ENCODE data around the gene MYF6.
"Not testable (repeated sequence)": the region's sequence is repeated elsewhere in the genome, so short reads cannot be mapped to it uniquely, and the experiment has no call there.

Gene MYF6

GRCh38 chr12:80707126-80707829 lies at the start of gene MYF6:
Gene MYF6 (plus strand): TSS chr12:80707634. CDS start chr12:80707720, 86 bp downstream.
- no peak for DNase-seq

- DNase-seq, result no peak
Measured at GRCh38 chr12:80659512-80660063, 47.8 kb upstream of the MYF6 start.

DNA sequence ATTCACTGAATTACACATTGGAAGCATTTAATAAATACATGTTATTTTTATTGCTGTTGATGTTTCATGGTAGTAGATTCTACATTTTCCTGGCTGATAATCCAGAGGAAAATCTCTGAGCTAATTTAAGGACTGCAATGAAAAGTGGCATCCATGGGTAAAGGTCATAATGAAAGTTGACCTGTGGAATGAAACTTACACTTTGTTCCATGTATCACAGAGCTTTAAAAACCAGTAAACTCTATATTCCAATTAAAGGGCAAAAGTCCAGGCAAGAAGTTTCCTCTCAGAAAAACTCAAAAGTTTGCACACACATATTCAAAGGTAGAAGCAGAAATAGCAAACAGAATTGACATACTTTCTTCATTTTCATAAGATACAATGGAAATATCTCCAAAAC lies 44.8 kb upstream of the MYF6 start:
- DNase-seq, result no peak

DNA sequence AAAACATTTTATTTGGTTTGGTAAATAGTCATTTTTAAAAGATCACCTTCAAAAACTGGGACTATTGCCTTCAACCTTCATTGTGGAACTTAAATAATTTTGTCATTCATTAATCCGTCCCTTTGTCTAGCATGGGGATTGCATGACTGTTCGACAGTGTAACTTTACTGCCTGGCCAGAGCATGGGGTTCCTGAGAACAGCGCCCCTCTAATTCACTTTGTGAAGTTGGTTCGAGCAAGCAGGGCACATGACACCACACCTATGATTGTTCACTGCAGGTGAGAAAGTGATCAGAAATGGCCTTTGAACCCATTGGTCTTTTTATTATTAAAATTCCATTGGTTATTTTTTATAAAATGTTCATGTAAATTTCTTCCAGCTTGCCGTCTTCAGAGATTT lies 37.2 kb upstream of the MYF6 start:
- DNase-seq, result no peak

DNA sequence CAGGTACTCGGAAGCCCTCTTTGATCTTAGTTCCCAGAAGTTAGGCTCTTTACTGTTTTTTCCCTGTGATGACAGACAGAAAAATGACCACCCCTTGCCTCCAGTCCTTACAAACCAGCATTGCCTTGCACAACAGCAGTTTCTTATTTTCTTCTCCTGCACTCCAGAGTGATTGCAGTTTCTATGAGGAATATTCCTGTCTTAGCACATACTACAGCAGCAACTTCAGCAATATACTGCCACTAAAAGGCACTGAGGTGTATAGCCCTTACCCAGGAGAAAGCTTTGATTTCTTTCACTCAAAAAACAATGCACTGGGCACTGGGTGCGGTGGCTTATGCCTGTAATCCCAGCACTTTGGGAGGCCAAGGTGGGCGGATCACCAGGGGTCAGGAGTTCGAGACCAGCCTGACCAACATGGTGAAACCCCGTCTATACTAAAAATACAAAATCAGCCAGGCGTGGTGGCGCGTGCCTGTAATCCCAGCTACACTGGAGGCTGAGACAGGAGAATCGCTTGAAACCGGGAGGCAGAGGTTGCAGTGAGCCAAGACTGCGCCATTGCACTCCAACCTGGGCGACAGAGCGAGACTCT lies 31.3 kb upstream of the MYF6 start:
- DNase-seq, result not testable (repeated sequence)

GRCh38 chr12:80676856-80677255 lies 30.6 kb upstream of the MYF6 start:
- DNase-seq, result no peak

DNA sequence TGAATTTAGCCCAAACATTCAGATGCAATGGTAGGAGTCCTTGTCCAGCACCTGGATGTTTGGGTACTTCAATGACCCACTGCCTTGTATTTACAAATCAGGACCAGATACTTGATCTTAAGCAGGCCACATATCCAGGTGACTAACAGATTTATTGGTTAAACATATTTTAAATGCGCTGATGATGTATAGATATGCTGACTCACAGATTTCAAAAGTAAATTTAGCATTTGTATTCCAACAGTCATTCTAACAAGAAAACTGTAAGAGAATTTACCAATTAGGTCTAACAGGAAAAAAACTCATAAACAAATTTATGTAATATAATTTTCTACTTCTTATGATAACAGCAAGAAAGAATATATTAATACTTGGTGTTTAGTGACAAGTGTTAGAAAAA lies 29.4 kb upstream of the MYF6 start:
- no peak for DNase-seq

- no peak for DNase-seq
Measured at GRCh38 chr12:80679346-80680131, 27.9 kb upstream of the MYF6 start.

DNA sequence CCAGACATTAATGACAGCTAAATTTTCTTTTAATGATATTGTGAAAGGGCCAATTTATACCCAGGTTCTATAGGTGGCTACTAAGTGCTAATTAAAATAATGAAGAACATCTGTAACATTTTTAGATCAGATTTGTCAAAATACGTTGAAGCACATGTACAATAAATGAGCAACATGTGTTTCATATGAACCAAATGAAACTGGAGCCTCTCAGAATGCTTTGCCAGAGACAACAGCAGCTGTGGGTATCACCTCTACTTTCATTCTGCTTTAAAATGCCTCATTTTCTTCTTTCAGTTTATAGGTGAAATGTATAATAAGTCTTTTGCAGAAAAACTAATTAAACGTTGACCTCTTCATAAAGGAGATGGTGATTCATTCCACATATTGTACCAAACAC lies 26.1 kb upstream of the MYF6 start:
- no peak for DNase-seq

- DNase-seq, result no peak
Measured at GRCh38 chr12:80681786-80682185, 25.6 kb upstream of the MYF6 start.

GRCh38 chr12:80684077-80684495 lies 23.3 kb upstream of the MYF6 start:
- DNase-seq, result no peak

DNA sequence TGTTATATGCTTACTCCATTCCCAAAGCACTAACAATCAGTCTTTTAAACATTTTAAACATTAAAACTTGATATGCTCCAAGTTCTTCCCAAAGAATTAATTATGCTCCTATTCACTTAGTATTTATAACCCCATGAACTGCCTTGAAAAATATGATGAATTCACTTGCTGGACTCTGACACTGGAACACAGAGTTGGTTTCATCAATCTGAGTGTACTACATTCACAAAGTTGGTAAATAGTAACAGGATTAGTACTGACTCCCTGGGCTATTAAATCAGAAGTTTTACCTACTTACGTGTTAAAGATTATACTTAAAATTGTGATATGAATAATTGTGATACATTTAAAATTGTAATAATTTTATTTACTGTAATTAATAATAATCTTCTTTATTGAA lies 17.3 kb upstream of the MYF6 start:
- no peak for DNase-seq

- DNase-seq, result no peak
Measured at GRCh38 chr12:80690513-80690912, 16.9 kb upstream of the MYF6 start.

GRCh38 chr12:80692114-80692513 lies 15.3 kb upstream of the MYF6 start:
- DNase-seq, result no peak

DNA sequence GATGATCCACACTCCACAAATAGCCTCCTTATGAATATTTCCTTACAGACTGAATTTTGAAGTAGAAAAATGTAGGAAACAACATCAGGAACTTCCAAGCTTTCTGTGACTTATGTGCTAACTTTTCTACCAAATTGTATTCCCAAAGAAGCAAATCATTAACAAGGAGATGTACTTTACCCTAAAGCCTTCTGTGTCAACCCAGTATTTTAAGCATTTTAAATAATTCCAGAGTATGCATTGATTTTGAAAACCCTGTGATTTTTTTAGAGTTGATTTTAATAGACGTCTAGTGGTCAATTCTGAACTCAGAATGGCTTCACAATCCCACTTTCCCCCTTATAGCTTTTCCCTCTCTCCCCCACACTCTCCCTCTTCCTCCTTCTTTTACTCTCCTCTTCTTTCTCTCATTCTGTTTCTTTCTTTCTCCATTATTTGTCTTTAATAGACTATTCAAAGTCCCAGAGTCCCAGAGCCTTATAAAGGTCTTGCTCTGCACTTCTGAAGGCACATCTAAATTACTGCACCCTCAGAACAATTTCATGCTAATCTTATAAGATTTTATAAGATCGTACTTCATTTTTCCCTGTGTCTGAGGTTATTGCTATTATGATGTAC lies 10.1 kb upstream of the MYF6 start:
- DNase-seq, result no peak

- DNase-seq, result no peak
Measured at GRCh38 chr12:80698256-80698655, 9.2 kb upstream of the MYF6 start.

DNA sequence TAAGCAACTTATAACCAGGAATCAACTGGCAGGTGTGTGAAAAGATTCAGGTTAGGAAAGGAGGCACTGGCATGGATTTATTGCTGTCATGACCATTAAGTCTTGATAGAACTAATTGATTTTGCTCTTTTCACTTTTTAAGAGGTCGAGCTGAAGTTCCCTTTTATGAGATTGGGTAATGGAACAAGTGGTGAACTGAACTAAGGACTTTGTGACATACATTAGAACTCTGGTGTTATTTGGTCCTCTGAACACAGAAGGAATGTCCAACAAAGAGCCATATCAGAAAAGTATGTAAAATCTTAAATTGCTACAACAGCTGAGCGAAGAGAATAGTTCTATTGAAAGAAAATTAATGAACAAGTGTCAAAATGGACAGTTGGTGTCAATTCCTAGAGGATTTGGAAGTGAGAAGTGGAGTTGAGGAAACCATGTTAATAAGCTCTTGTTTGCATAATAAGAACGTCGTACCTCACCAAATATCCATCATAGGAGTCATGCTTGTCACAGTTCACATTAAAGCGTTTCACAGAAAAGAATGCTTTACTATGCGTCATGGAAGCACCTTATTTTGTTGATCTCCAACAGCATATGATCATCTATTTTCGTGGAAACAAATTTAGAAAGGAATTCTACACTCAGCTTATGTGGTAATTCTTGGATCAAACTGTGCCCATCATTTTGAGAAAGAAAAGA lies 8.4 kb upstream of the MYF6 start:
- DNase-seq, result no peak

DNA sequence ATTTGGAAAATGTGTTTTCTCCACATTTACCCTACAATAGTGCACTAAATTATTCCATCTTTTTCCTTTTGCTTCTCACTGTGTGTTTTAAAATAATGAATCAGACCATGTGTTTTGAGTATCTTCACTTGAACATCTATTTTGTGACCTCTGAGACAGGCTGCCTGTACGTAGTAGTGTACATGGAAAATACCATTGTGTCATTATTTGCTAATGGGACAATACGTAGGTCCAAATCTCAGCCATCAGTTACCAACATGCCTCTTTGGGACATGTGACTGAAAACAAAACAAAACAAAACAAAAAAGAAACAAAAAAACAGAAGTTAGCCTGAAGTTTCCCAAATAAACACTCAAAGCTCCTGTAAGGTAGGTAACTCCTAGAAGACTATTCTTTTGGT lies 7.1 kb upstream of the MYF6 start:
- no peak for DNase-seq

DNA sequence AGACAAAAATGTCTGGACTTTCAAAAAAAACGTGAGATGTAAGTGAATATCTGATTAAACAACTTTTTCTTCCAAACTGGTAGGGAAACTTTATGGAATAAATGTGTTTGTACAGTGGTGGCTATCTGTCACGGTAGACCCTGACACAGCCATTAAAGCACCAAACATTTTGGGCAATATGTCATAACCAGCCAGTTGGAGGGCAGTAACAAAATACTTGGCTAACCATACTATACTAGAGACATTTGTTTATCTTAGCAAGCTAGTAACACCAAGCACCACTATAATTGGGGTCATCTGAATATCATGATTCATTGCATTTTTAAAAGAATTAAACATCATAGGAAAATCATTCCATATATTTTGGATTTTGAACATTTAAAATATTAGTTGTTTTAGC lies 6.0 kb upstream of the MYF6 start:
- DNase-seq, result no peak

GRCh38 chr12:80702889-80703805 lies 4.3 kb upstream of the MYF6 start:
- DNase-seq, result no peak

GRCh38 chr12:80704420-80704819 lies 3.0 kb upstream of the MYF6 start:
- no peak for DNase-seq

GRCh38 chr12:80707830-80708258 lies 410 bp downstream of the MYF6 start:
- no peak for DNase-seq
